ENCODE measurements around the gene PLEKHJ1.

DNA sequence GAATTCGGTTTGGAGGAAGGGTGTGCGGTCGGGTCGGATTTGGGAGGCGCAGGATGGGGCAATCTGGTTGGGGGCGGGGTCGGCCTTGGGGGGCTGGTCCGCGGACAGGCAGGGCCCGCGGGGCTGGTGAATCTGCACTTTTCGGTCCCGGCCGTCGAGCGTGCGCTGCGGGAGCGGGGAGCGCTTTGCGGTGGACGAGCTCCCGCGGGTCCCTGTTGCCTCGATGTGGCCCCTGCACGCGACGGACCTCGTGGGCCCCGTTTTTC is 34.0 kb upstream of the PLEKHJ1 start:
- TF ChIP-seq, protein P1, sequence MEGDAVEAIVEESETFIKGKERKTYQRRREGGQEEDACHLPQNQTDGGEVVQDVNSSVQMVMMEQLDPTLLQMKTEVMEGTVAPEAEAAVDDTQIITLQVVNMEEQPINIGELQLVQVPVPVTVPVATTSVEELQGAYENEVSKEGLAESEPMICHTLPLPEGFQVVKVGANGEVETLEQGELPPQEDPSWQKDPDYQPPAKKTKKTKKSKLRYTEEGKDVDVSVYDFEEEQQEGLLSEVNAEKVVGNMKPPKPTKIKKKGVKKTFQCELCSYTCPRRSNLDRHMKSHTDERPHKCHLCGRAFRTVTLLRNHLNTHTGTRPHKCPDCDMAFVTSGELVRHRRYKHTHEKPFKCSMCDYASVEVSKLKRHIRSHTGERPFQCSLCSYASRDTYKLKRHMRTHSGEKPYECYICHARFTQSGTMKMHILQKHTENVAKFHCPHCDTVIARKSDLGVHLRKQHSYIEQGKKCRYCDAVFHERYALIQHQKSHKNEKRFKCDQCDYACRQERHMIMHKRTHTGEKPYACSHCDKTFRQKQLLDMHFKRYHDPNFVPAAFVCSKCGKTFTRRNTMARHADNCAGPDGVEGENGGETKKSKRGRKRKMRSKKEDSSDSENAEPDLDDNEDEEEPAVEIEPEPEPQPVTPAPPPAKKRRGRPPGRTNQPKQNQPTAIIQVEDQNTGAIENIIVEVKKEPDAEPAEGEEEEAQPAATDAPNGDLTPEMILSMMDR (IDR thresholded peaks at IDR 0.05) = no peak
- no peak for TF ChIP-seq POLR2A (IDR thresholded peaks at IDR 0.05)
- TF ChIP-seq POLR2AphosphoS5 (IDR thresholded peaks at IDR 0.05) = no peak

All from suprapubic skin (tissue), 4 donors.